Measurements from ENCODE around the gene IL22RA1.

DNA sequence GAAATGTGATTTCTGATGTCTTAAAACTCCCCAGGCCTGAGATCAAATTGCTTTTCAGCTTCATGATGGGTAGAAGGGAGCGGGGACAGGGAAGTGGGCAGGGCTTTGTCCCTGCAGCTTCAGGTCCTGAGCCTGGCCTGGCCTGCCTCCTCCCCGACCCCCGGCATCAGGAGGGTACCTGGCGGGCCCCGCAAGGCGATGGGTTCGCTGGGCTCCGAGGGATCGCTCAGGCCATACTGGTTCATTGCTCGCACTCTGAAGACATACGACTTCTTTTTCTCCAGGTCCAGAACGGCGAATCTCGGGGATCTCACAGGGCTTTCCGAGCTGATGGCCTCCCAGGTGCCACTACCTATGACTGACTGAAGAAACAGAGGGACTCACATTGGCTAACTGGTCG lies 56.5 kb downstream of the IL22RA1 start:
- TF ChIP-seq, protein P1, sequence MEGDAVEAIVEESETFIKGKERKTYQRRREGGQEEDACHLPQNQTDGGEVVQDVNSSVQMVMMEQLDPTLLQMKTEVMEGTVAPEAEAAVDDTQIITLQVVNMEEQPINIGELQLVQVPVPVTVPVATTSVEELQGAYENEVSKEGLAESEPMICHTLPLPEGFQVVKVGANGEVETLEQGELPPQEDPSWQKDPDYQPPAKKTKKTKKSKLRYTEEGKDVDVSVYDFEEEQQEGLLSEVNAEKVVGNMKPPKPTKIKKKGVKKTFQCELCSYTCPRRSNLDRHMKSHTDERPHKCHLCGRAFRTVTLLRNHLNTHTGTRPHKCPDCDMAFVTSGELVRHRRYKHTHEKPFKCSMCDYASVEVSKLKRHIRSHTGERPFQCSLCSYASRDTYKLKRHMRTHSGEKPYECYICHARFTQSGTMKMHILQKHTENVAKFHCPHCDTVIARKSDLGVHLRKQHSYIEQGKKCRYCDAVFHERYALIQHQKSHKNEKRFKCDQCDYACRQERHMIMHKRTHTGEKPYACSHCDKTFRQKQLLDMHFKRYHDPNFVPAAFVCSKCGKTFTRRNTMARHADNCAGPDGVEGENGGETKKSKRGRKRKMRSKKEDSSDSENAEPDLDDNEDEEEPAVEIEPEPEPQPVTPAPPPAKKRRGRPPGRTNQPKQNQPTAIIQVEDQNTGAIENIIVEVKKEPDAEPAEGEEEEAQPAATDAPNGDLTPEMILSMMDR (IDR thresholded peaks at IDR 0.05), result no peak
- TF ChIP-seq POLR2AphosphoS5 (IDR thresholded peaks at IDR 0.05) (no peak), POLR2A (IDR thresholded peaks at IDR 0.05; ENCODE audit: low read depth) (no peak), EP300 (IDR thresholded peaks at IDR 0.05) (no peak)

Measured in esophagus muscularis mucosa (tissue), 4 donors.